Measurements from ENCODE around the gene NDUFB10.
"Not testable (repeated sequence)": the region's sequence is repeated elsewhere in the genome, so short reads cannot be mapped to it uniquely, and the experiment has no call there.

Gene NDUFB10

DNA sequence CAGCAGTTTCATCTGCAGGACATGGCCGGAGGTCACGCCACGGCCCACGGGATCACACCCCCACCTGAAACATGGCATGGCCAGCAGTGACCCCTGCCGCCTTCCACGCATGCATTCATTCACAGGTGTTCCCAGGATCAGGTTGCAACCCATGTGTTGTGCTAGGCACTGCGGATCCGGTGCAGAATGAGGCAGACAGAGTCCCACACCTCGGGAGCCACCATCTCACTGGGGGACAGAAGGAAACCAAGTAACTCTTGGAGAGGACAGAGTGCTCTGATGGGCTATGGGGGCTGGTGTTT is 12.0 kb upstream of the NDUFB10 start:
- DNase-seq: no peak
- no peak overlapping the region for H3K4me3 ChIP-seq (ENCODE audit: insufficient read depth, low read depth, low read length, poor library complexity, severe bottlenecking)
- H3K36me3 ChIP-seq (ENCODE audit: control insufficient read depth, insufficient read depth, low read length): no peaks in the 10 kb centered on the region
- peaks cover 5% of the 10 kb centered on the region for H3K4me1 ChIP-seq (ENCODE audit: control insufficient read depth, insufficient read depth, low read length, poor library complexity, severe bottlenecking)
- no peaks in the 10 kb centered on the region for H3K9me3 ChIP-seq (ENCODE audit: control insufficient read depth, low read length)
- no peak overlapping the region for H3K27ac ChIP-seq (ENCODE audit: insufficient read depth, low read length, poor library complexity, severe bottlenecking)
- no peaks in the 10 kb centered on the region for H3K27me3 ChIP-seq (replicated peaks; ENCODE audit: control insufficient read depth, insufficient read depth, low read length, poor library complexity, severe bottlenecking)

GRCh38 chr16:1949507-1949906 is 9.8 kb upstream of the NDUFB10 start:
- DNase-seq: no peak
- Histone ChIP-seq H3K27ac (ENCODE audit: insufficient read depth, low read length, poor library complexity, severe bottlenecking) (no peak overlapping the region), H3K9me3 (ENCODE audit: control insufficient read depth, low read length) (no peaks in the 10 kb centered on the region), H3K36me3 (ENCODE audit: control insufficient read depth, insufficient read depth, low read length) (no peaks in the 10 kb centered on the region), H3K4me3 (ENCODE audit: insufficient read depth, low read depth, low read length, poor library complexity, severe bottlenecking) (no peak overlapping the region), H3K4me1 (ENCODE audit: control insufficient read depth, insufficient read depth, low read length, poor library complexity, severe bottlenecking) (no peaks in the 10 kb centered on the region), H3K27me3 (replicated peaks; ENCODE audit: control insufficient read depth, insufficient read depth, low read length, poor library complexity, severe bottlenecking) (no peaks in the 10 kb centered on the region)

DNA sequence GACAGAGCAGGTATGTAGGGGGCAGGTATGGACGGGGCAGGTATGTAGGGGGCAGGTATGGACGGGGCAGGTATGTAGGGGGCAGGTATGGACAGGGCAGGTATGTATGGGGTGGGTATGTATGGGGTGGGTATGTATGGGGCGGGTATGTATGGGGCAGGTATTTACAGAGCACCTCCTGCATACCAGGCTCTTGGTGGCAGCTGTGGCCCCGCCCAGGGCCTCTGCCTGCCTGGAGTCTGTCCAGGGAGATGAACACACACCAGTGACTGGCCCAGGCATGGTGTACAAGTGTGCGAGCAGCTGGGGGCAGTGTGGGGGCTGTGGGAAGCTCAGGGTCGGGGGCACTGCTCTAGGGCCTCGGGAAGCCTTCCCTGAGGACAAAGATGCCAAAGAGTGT is 9.3 kb upstream of the NDUFB10 start:
- H3K4me1 ChIP-seq (ENCODE audit: control insufficient read depth, insufficient read depth, low read length, poor library complexity, severe bottlenecking): no peaks in the 10 kb centered on the region
- no peaks in the 10 kb centered on the region for H3K36me3 ChIP-seq (ENCODE audit: control insufficient read depth, insufficient read depth, low read length)
- no peak overlapping the region for H3K27ac ChIP-seq (ENCODE audit: insufficient read depth, low read length, poor library complexity, severe bottlenecking)
- H3K9me3 ChIP-seq (ENCODE audit: control insufficient read depth, low read length): no peaks in the 10 kb centered on the region
- no peak overlapping the region for H3K4me3 ChIP-seq (ENCODE audit: insufficient read depth, low read depth, low read length, poor library complexity, severe bottlenecking)
- no peak for DNase-seq
- H3K27me3 ChIP-seq (replicated peaks; ENCODE audit: control insufficient read depth, insufficient read depth, low read length, poor library complexity, severe bottlenecking): no peaks in the 10 kb centered on the region

DNA sequence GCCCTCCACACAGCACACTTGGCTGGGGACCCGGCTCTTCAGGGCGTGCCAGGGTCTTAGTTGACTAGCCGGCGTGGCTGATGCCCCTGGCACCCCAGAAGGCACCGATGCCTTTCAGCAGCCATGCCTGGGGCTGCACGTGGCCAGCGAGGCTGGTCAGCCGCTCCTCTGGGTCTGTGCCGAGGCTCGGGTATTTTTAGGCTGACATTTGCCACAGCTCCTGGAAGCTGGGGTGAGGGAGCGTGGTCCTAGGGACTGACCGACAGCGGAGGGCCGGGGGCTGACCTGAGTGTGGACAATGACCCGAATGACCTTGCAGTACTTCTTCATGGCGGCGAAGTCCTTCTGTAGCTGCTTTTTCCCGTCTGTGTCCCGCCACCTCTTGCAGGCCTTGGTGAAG is 8.8 kb upstream of the NDUFB10 start:
- no peak overlapping the region for H3K4me3 ChIP-seq (ENCODE audit: insufficient read depth, low read depth, low read length, poor library complexity, severe bottlenecking)
- H3K4me1 ChIP-seq (ENCODE audit: control insufficient read depth, insufficient read depth, low read length, poor library complexity, severe bottlenecking): no peaks in the 10 kb centered on the region
- no peaks in the 10 kb centered on the region for H3K27me3 ChIP-seq (replicated peaks; ENCODE audit: control insufficient read depth, insufficient read depth, low read length, poor library complexity, severe bottlenecking)
- H3K27ac ChIP-seq (ENCODE audit: insufficient read depth, low read length, poor library complexity, severe bottlenecking): no peak overlapping the region
- no peak for DNase-seq
- H3K9me3 ChIP-seq (ENCODE audit: control insufficient read depth, low read length): no peaks in the 10 kb centered on the region
- no peaks in the 10 kb centered on the region for H3K36me3 ChIP-seq (ENCODE audit: control insufficient read depth, insufficient read depth, low read length)

- peaks cover under 1% of the 10 kb centered on the region for H3K4me1 ChIP-seq (ENCODE audit: control insufficient read depth, insufficient read depth, low read length, poor library complexity, severe bottlenecking)
Measured at GRCh38 chr16:1953734-1954133, 5.6 kb upstream of the NDUFB10 start.

DNA sequence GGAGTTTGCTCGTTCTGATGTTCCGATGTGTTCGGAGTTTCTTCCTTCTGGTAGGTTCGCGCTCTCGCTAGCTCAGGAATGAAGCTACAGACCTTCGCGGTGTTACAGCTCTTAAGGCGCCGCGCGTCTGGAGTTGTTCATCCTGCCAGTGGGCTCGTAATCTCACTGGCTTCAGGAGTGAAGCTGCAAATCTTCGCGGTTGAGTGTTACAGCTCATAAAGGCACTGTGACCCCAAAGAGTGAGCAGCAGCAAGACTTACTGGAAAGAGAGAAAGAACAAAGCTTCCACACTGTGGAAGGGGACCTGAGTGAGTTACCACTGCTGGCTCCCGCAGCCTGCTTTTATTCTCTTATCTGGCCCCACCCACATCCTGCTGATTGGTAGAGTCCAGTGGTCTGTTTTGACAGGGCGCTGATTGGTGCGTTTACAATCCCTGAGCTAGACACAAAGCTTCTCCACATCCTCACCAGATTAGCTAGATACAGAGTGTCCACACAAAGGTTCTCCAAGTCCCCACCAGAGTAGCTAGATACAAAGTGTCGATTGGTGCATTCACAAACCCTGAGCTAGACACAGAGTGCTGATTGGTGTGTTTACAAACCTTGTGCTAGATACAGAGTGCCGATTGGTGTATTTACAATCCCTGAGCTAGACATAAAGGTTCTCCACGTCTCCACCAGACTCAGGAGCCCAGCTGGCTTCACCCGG is 1.8 kb upstream of the NDUFB10 start:
- H3K9me3 ChIP-seq (ENCODE audit: control insufficient read depth, low read length); H3K27ac ChIP-seq (ENCODE audit: insufficient read depth, low read length, poor library complexity, severe bottlenecking); DNase-seq; H3K4me3 ChIP-seq (ENCODE audit: insufficient read depth, low read depth, low read length, poor library complexity, severe bottlenecking); H3K27me3 ChIP-seq (replicated peaks; ENCODE audit: control insufficient read depth, insufficient read depth, low read length, poor library complexity, severe bottlenecking); H3K36me3 ChIP-seq (ENCODE audit: control insufficient read depth, insufficient read depth, low read length): not testable (repeated sequence)
- H3K4me1 ChIP-seq (ENCODE audit: control insufficient read depth, insufficient read depth, low read length, poor library complexity, severe bottlenecking): peaks cover 26% of the 10 kb centered on the region

More at GRCh38 chr16:1953734-1954133, 5.6 kb upstream of the NDUFB10 start:
- H3K4me3 ChIP-seq (ENCODE audit: insufficient read depth, low read depth, low read length, poor library complexity, severe bottlenecking): no peak overlapping the region
- H3K9me3 ChIP-seq (ENCODE audit: control insufficient read depth, low read length): no peaks in the 10 kb centered on the region
- no peaks in the 10 kb centered on the region for H3K36me3 ChIP-seq (ENCODE audit: control insufficient read depth, insufficient read depth, low read length)
- no peaks in the 10 kb centered on the region for H3K27me3 ChIP-seq (replicated peaks; ENCODE audit: control insufficient read depth, insufficient read depth, low read length, poor library complexity, severe bottlenecking)
- H3K27ac ChIP-seq (ENCODE audit: insufficient read depth, low read length, poor library complexity, severe bottlenecking): no peak overlapping the region
- no peak for DNase-seq

GRCh38 chr16:1958143-1958491 is 1.2 kb upstream of the NDUFB10 start:
- not testable (repeated sequence) for DNase-seq; H3K9me3 ChIP-seq (ENCODE audit: control insufficient read depth, low read length); H3K4me3 ChIP-seq (ENCODE audit: insufficient read depth, low read depth, low read length, poor library complexity, severe bottlenecking); H3K27me3 ChIP-seq (replicated peaks; ENCODE audit: control insufficient read depth, insufficient read depth, low read length, poor library complexity, severe bottlenecking); H3K27ac ChIP-seq (ENCODE audit: insufficient read depth, low read length, poor library complexity, severe bottlenecking)
- peaks cover 13% of the 10 kb centered on the region for H3K36me3 ChIP-seq (ENCODE audit: control insufficient read depth, insufficient read depth, low read length)
- peaks cover 31% of the 10 kb centered on the region for H3K4me1 ChIP-seq (ENCODE audit: control insufficient read depth, insufficient read depth, low read length, poor library complexity, severe bottlenecking)

DNA sequence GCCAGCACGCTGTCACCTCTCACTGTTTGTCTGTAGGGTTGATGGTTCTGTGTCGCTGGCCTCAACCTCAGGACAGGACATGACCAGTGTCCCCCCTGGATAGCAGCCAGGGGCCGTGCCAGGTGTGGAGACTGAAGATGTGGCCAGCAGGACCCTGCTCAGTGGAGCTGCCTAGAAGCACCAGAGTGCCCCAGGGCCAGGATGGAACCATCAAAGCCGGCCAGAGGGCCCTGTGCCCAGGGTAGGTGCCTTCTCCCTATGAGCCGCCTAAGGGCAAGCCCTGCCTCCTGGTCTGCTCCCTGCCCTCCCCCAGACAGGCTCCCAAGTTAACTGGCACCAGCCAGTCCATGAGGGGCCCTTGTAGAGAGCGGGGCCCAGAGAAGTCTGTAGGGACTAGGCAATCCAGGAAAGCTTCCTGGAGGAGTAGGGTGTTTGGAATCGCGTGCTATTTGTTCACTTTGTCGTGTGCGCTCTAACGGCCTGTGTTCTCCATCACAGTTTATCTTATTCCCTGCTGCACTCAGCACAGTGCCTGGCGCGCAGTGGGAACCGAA is 546 bp upstream of the NDUFB10 start:
- Histone ChIP-seq H3K27ac (ENCODE audit: insufficient read depth, low read length, poor library complexity, severe bottlenecking) (no peak overlapping the region), H3K27me3 (replicated peaks; ENCODE audit: control insufficient read depth, insufficient read depth, low read length, poor library complexity, severe bottlenecking) (no peaks in the 10 kb centered on the region), H3K4me1 (ENCODE audit: control insufficient read depth, insufficient read depth, low read length, poor library complexity, severe bottlenecking) (peaks cover 37% of the 10 kb centered on the region)

DNA sequence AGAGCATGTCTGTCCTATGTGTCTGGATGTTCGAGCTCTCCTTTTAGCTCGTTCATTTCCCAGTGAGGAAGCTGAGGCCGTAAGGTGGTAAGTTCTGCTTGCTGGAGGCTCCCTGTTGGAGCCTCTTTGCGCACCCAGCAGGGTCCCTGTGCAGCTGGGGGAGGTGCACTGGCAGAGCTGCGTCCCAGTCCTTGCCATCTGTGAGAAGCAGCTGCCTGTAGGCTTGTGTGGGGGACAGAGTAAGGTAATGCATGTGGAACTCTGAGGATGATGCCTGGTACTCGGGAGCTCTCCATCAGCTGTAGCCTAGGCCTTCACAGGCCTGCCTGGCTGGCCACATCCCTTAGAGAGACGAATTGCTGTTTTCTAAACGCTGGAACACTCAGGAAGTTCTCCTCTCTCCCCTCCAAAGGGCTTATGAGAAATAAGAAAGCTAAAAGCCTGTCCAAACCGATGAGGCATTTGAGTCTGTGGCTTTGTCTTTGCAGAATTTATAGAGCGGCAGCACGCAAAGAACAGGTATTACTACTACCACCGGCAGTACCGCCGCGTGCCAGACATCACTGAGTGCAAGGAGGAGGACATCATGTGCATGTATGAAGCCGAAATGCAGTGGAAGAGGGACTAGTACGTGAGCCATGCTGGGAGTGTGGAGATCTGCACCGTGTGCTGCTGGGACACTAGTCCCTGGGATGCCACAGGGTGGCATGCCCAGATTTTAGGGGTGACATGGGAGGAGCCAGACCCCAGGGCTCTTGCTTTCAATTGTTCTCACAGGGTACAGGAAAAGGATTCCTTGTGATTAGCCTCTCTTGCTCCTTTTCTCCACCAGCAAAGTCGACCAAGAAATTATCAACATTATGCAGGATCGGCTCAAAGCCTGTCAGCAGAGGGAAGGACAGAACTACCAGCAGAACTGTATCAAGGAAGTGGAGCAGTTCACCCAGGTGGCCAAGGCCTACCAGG is 1.6 kb downstream of the NDUFB10 start:
- H3K27ac ChIP-seq (ENCODE audit: insufficient read depth, low read length, poor library complexity, severe bottlenecking): peak overlapping the region; percentile 13
- H3K4me1 ChIP-seq (ENCODE audit: control insufficient read depth, insufficient read depth, low read length, poor library complexity, severe bottlenecking): peaks cover 49% of the 10 kb centered on the region

More for the DNA sequence above, 546 bp upstream of the NDUFB10 start:
- DNase-seq: no peak
- peaks cover 15% of the 10 kb centered on the region for H3K36me3 ChIP-seq (ENCODE audit: control insufficient read depth, insufficient read depth, low read length)
- no peaks in the 10 kb centered on the region for H3K9me3 ChIP-seq (ENCODE audit: control insufficient read depth, low read length)
- peak overlapping the region; percentile 76 for H3K4me3 ChIP-seq (ENCODE audit: insufficient read depth, low read depth, low read length, poor library complexity, severe bottlenecking)

GRCh38 chr16:1961651-1962067 is 2.3 kb downstream of the NDUFB10 start:
- Histone ChIP-seq H3K4me3 (ENCODE audit: insufficient read depth, low read depth, low read length, poor library complexity, severe bottlenecking) (no peak overlapping the region), H3K27ac (ENCODE audit: insufficient read depth, low read length, poor library complexity, severe bottlenecking) (no peak overlapping the region), H3K36me3 (ENCODE audit: control insufficient read depth, insufficient read depth, low read length) (peaks cover 15% of the 10 kb centered on the region), H3K27me3 (replicated peaks; ENCODE audit: control insufficient read depth, insufficient read depth, low read length, poor library complexity, severe bottlenecking) (no peaks in the 10 kb centered on the region), H3K4me1 (ENCODE audit: control insufficient read depth, insufficient read depth, low read length, poor library complexity, severe bottlenecking) (peaks cover 50% of the 10 kb centered on the region), H3K9me3 (ENCODE audit: control insufficient read depth, low read length) (no peaks in the 10 kb centered on the region)
- no peak for DNase-seq

More for the DNA sequence above, 1.6 kb downstream of the NDUFB10 start:
- DNase-seq: no peak
- Histone ChIP-seq H3K36me3 (ENCODE audit: control insufficient read depth, insufficient read depth, low read length) (peaks cover 15% of the 10 kb centered on the region), H3K9me3 (ENCODE audit: control insufficient read depth, low read length) (no peaks in the 10 kb centered on the region), H3K4me3 (ENCODE audit: insufficient read depth, low read depth, low read length, poor library complexity, severe bottlenecking) (no peak overlapping the region), H3K27me3 (replicated peaks; ENCODE audit: control insufficient read depth, insufficient read depth, low read length, poor library complexity, severe bottlenecking) (no peaks in the 10 kb centered on the region)

All from effector memory CD4-positive, alpha-beta T cell (primary cell).